Measurements from ENCODE around the gene TIAL1. TPM values are rescaled to one million over a fixed set of nuclear protein-coding genes. Genes with fewer than 3 reads are reported as not detected.
"Not testable (repeated sequence)": the region's sequence is repeated elsewhere in the genome, so short reads cannot be mapped to it uniquely, and the experiment has no call there.

The TIAL1 gene
- total RNA-seq, 1 donor from 2014 or later: 35.5 TPM

- Histone ChIP-seq H3K27me3 (no peaks in the 10 kb centered on the region), H3K36me3 (no peaks in the 10 kb centered on the region), H3K9me3 (no peaks in the 10 kb centered on the region), H3K27ac (no peak overlapping the region), H3K4me1 (no peaks in the 10 kb centered on the region), H3K4me3 (no peak overlapping the region)
- intact Hi-C loops (cut with DNase I): no loop called here
- DNase-seq (ENCODE audit: low spot score in 2 of 2): no peak
- no peak for TF ChIP-seq CTCF (IDR thresholded peaks at IDR 0.05)
Observed at GRCh38 chr10:119620241-119621077, 23.7 kb upstream of the TIAL1 start.

DNA sequence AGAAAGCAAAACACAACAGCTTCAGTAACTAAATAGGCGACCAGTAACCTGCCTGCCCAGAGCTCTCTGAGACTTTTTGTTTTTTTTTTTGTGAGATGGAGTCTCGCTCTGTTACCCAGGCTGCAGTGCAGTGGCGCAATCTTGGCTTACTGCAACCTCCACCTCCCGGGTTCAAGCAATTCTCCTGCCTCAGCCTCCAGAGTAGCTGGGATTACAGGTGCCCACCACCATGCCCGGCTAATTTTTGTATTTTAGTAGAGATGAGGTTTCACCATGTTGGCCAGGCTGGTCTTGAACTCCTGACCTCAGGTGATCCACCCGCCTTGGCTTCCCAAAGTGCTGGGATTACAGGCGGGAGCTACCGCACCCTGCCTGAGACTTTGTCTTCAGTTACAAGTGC, 23.0 kb upstream of the TIAL1 start:
- H3K9me3 ChIP-seq; H3K4me3 ChIP-seq; H3K36me3 ChIP-seq; H3K27ac ChIP-seq; intact Hi-C loops (cut with DNase I); DNase-seq (ENCODE audit: low spot score in 2 of 2); H3K27me3 ChIP-seq; H3K4me1 ChIP-seq: not testable (repeated sequence)

DNA sequence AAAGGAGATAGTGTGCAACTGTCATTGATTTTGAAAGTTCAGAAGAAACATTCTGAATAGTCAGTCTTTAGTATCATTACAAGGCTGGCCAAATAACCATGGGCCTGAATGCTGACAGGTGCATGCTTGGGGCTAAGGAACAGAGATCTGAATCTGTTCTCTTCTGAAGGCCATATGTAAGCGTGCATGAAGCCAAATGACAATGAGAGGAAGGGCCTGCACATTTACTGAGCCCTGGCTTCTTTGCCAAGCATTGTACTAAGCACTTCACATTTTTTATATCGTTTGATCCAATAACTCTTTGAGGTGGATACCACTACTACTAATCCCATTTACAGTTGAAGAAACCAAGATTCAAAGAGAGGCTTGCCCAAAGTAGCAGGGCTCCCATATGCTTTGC, 22.5 kb upstream of the TIAL1 start:
- no peaks in the 10 kb centered on the region for H3K4me1 ChIP-seq
- no peaks in the 10 kb centered on the region for H3K27me3 ChIP-seq
- no peaks in the 10 kb centered on the region for H3K36me3 ChIP-seq
- H3K4me3 ChIP-seq: no peak overlapping the region
- intact Hi-C loops (cut with DNase I): no loop called here
- no peak overlapping the region for H3K27ac ChIP-seq
- no peak for TF ChIP-seq CTCF (IDR thresholded peaks at IDR 0.05)
- no peaks in the 10 kb centered on the region for H3K9me3 ChIP-seq
- DNase-seq (ENCODE audit: low spot score in 2 of 2): no peak

- Histone ChIP-seq H3K27me3 (no peaks in the 10 kb centered on the region), H3K4me3 (no peak overlapping the region), H3K36me3 (no peaks in the 10 kb centered on the region), H3K9me3 (no peaks in the 10 kb centered on the region), H3K4me1 (no peaks in the 10 kb centered on the region), H3K27ac (no peak overlapping the region)
- intact Hi-C loops (cut with DNase I): no loop called here
- DNase-seq (ENCODE audit: low spot score in 2 of 2): no peak
- no peak for TF ChIP-seq CTCF (IDR thresholded peaks at IDR 0.05)
Observed at GRCh38 chr10:119616882-119617570, 20.3 kb upstream of the TIAL1 start.

DNA sequence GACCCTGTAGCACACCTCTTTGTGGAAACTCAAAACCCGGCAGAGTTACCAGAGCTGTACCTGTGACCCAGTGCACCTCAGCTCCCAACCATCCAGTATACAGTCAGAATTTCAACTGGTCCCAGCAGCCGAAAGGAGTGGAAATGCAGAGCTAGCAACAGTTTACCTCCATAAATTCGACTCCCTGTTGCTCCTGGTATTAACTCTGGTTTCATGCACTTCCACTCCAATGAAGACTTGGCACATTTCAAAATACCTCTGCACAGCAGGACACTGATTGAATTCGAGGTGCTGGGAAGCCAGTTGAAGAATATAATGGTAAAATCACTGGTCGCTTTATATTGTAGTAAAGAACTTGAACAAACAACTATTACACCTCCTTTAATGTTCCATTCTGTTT, 17.9 kb upstream of the TIAL1 start:
- intact Hi-C loops (cut with DNase I): no loop called here
- peak in 1 of 2 donors; percentile 18 for DNase-seq (ENCODE audit: low spot score in 2 of 2)
- Histone ChIP-seq H3K27me3 (no peaks in the 10 kb centered on the region), H3K4me3 (no peak overlapping the region), H3K27ac (no peak overlapping the region), H3K9me3 (no peaks in the 10 kb centered on the region), H3K4me1 (no peaks in the 10 kb centered on the region), H3K36me3 (no peaks in the 10 kb centered on the region)
- no peak for TF ChIP-seq CTCF (IDR thresholded peaks at IDR 0.05)

DNA sequence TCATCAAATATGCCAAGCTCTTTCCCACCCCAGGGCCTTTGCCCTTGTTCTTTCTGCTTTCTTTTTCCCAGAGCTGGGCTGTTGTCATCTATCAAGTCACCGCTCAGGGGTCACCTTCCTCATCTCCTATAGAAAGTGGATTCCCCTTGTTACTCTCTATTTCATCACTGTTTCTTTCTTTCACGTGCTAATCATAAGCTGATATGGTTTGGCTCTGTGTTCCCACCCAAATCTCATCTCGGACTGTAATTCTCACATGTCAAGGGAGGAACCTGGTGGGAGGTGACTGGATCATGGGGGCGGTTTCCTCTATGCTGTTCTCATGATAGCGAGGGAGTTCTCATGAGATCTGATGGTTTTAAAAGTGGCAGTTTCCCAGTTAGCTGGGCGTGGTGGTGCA, 17.0 kb upstream of the TIAL1 start:
- no peak for DNase-seq (ENCODE audit: low spot score in 2 of 2)
- H3K36me3 ChIP-seq: no peaks in the 10 kb centered on the region
- no peaks in the 10 kb centered on the region for H3K27me3 ChIP-seq
- intact Hi-C loops (cut with DNase I): no loop called here
- no peak overlapping the region for H3K27ac ChIP-seq
- H3K4me1 ChIP-seq: no peaks in the 10 kb centered on the region
- H3K9me3 ChIP-seq: no peaks in the 10 kb centered on the region
- no peak for TF ChIP-seq CTCF (IDR thresholded peaks at IDR 0.05)
- H3K4me3 ChIP-seq: no peak overlapping the region
